ENCODE measurements around the gene APBB2. TPM values are rescaled to one million over a fixed set of nuclear protein-coding genes. Genes with fewer than 3 reads are reported as not detected.

The APBB2 gene
- total RNA-seq, 2 donors from 2014 or later, result 134 to 137 TPM

DNA sequence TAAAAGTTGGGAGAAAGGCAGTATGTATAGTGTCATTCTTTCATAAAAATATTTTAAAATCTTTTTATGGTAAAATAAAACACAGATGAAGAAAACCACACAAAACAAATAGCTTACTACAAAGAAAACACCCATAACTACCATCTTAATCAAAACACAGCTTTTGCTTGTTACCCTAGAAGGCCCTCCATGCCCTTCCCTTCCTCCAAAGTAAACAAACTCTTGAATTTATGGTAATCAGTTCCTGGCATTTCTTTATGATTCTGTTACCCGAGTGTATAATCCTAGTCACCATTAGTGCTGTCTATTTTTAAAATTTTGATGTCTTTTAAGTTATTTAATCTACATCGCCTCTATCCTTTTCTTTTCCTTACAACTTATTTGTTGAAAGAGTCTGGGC is 170.9 kb downstream of the APBB2 start:
- H3K9me3 ChIP-seq, result peaks cover 8% of the 10 kb centered on the region
- H3K27me3 ChIP-seq (replicated peaks; ENCODE audit: insufficient read depth), result no peaks in the 10 kb centered on the region
- DNase-seq (ENCODE audit: low spot score), result no peak
- TF ChIP-seq, protein P1, sequence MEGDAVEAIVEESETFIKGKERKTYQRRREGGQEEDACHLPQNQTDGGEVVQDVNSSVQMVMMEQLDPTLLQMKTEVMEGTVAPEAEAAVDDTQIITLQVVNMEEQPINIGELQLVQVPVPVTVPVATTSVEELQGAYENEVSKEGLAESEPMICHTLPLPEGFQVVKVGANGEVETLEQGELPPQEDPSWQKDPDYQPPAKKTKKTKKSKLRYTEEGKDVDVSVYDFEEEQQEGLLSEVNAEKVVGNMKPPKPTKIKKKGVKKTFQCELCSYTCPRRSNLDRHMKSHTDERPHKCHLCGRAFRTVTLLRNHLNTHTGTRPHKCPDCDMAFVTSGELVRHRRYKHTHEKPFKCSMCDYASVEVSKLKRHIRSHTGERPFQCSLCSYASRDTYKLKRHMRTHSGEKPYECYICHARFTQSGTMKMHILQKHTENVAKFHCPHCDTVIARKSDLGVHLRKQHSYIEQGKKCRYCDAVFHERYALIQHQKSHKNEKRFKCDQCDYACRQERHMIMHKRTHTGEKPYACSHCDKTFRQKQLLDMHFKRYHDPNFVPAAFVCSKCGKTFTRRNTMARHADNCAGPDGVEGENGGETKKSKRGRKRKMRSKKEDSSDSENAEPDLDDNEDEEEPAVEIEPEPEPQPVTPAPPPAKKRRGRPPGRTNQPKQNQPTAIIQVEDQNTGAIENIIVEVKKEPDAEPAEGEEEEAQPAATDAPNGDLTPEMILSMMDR (IDR thresholded peaks at IDR 0.05), result no peak
- no peak for ATAC-seq (ENCODE audit: insufficient number of reproducible peaks, low FRiP score, low read depth)
- no peaks in the 10 kb centered on the region for H3K36me3 ChIP-seq
- H3K27ac ChIP-seq, result no peak overlapping the region
- H3K4me3 ChIP-seq, result no peak overlapping the region
- H3K4me1 ChIP-seq (ENCODE audit: control insufficient read depth in 1 of 2, low read depth in 2 of 2), result peaks cover 6 to 7% of the 10 kb centered on the region in 2 donors

DNA sequence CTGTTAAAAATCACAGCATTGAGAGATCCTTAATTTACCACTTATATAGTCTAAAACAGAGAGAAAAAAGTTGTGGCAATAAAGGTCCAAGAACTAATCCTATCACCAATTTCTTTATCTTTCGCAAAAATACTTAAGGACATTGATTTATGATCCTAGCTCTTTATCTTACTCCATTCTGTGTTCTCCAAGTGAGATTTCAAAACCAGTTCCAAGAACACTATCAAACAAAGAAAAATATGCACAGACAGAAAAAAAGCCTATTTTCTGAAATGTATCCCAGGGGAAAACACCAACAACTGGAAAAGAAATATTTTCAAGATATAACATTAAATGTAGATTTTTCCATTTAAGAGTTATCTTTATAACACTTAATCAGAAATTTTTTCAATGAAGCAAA is 172.8 kb downstream of the APBB2 start:
- DNase-seq (ENCODE audit: low spot score) (no peak), ATAC-seq (ENCODE audit: insufficient number of reproducible peaks, low FRiP score, low read depth) (no peak)
- peaks cover 0 to 6% of the 10 kb centered on the region in 2 donors for H3K4me1 ChIP-seq (ENCODE audit: control insufficient read depth in 1 of 2, low read depth in 2 of 2)
- TF ChIP-seq, protein P1 (IDR thresholded peaks at IDR 0.05), result no peak
- no peak overlapping the region for H3K4me3 ChIP-seq
- peaks cover 8% of the 10 kb centered on the region for H3K9me3 ChIP-seq
- no peak overlapping the region for H3K27ac ChIP-seq
- H3K36me3 ChIP-seq, result no peaks in the 10 kb centered on the region
- no peaks in the 10 kb centered on the region for H3K27me3 ChIP-seq (replicated peaks; ENCODE audit: insufficient read depth)

DNA sequence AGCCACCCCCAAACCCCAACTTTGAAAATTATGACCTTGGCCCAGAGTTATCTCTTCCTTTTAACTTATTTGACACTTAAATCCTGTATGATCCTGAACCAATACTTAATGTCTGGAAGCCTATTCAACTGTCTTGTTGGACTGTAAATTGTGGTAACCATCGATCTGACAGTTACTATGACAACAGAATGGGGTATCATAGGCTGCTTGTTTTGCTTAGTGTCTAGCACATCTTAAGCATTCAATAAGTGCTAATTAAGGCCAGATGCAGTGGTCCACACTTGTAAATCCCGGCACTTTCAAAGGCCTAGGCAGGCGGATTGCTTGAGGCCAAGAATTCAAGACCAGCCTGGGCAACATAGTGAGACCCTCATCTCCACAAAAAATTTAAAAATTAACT is 175.0 kb downstream of the APBB2 start:
- peaks cover 0 to 6% of the 10 kb centered on the region in 2 donors for H3K4me1 ChIP-seq (ENCODE audit: control insufficient read depth in 1 of 2, low read depth in 2 of 2)

DNA sequence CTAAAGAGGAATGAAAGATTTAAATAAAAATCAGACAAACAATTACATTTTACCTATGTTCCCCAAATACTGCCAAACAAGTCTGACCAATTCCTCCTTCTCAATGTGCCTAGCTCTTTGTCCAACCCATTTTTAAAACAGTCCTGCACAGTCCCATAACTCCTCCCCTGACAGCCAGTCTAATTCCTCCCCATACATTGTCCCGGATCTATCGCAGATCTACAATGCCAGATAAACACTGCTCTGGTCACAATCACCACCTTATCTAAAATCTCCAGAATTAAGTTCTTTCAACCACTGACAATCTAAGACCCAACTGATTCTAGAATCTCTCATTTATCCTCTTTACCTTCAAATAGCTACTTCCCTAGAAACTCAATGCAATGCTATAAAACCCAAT is 176.0 kb downstream of the APBB2 start:
- H3K9me3 ChIP-seq, result no peaks in the 10 kb centered on the region
- H3K27me3 ChIP-seq (replicated peaks; ENCODE audit: insufficient read depth), result no peaks in the 10 kb centered on the region
- no peak overlapping the region for H3K27ac ChIP-seq
- TF ChIP-seq, protein P1 (IDR thresholded peaks at IDR 0.05), result no peak
- no peak overlapping the region for H3K4me3 ChIP-seq
- H3K4me1 ChIP-seq (ENCODE audit: control insufficient read depth in 1 of 2, low read depth in 2 of 2), result peaks cover 0 to 6% of the 10 kb centered on the region in 2 donors
- no peaks in the 10 kb centered on the region for H3K36me3 ChIP-seq
- no peak for ATAC-seq (ENCODE audit: insufficient number of reproducible peaks, low FRiP score, low read depth)
- DNase-seq (ENCODE audit: low spot score), result no peak

More for the DNA sequence above, 175.0 kb downstream of the APBB2 start:
- Histone ChIP-seq H3K27me3 (replicated peaks; ENCODE audit: insufficient read depth) (no peaks in the 10 kb centered on the region), H3K4me3 (no peak overlapping the region), H3K9me3 (peaks cover 2% of the 10 kb centered on the region), H3K36me3 (no peaks in the 10 kb centered on the region), H3K27ac (no peak overlapping the region)
- DNase-seq (ENCODE audit: low spot score) (no peak), ATAC-seq (ENCODE audit: insufficient number of reproducible peaks, low FRiP score, low read depth) (no peak)
- TF ChIP-seq, protein P1 (IDR thresholded peaks at IDR 0.05), result no peak

DNA sequence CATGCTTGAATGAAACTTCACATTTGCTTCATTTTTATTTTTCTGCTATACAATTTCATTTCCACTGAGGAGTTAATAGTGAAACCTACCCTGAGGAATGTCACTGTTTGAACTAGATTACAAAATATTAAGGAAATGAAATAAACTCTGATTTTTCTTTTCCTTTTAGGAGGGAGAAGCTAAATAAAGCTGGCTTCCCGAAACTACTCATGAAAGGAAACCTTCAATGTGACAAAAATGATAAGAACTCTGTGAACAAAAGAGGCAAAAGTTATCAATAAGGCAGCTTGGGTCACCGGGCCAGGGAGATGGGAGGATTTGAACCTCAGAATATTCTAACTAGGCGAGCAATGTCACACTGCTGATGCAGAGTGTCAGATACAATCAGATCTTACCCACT is 185.2 kb downstream of the APBB2 start:
- peaks cover 11% of the 10 kb centered on the region for H3K9me3 ChIP-seq
- H3K4me1 ChIP-seq (ENCODE audit: control insufficient read depth in 1 of 2, low read depth in 2 of 2), result peaks cover 12 to 25% of the 10 kb centered on the region in 2 donors
- no peaks in the 10 kb centered on the region for H3K27me3 ChIP-seq (replicated peaks; ENCODE audit: insufficient read depth)
- TF ChIP-seq, protein P1 (IDR thresholded peaks at IDR 0.05), result no peak
- no peaks in the 10 kb centered on the region for H3K36me3 ChIP-seq
- DNase-seq (ENCODE audit: low spot score) (no peak), ATAC-seq (ENCODE audit: insufficient number of reproducible peaks, low FRiP score, low read depth) (no peak)
- H3K4me3 ChIP-seq, result peak overlapping the region; percentile 53
- H3K27ac ChIP-seq, result peak overlapping the region; percentile 55 to 82
